ENCODE data around the gene PDE9A. TPM values are rescaled to one million over a fixed set of nuclear protein-coding genes. Genes with fewer than 3 reads are reported as not detected.

The PDE9A gene
- total RNA-seq, 4 donors from 2014 or later, result 6.9 to 13.0 (median 11.1) TPM

- no peaks in the 10 kb centered on the region for H3K27me3 ChIP-seq
- H3K36me3 ChIP-seq, result no peaks in the 10 kb centered on the region
- no peak for TF ChIP-seq CTCF (IDR thresholded peaks at IDR 0.05)
- TF ChIP-seq POLR2A (IDR thresholded peaks at IDR 0.05), result no peak
- H3K9me3 ChIP-seq, result no peaks in the 10 kb centered on the region
- no peak overlapping the region for H3K27ac ChIP-seq
- no peak for DNase-seq
- WGBS, 2 donors, result 64 to 71% methylated on average over 2 to 4 of the region's 10 CpGs
- H3K4me1 ChIP-seq, result no peaks in the 10 kb centered on the region
- intact Hi-C loops (cut with DNase I), result no loop called here
- no peak overlapping the region for H3K4me3 ChIP-seq (replicated peaks in 1 of 3)
Measured at GRCh38 chr21:42747276-42747701, 93.9 kb downstream of the PDE9A start.

GRCh38 chr21:42747746-42748351, 94.4 kb downstream of the PDE9A start:
- no peak for TF ChIP-seq CTCF (IDR thresholded peaks at IDR 0.05)
- TF ChIP-seq POLR2A (IDR thresholded peaks at IDR 0.05), result no peak
- H3K27ac ChIP-seq, result no peak overlapping the region
- no peaks in the 10 kb centered on the region for H3K9me3 ChIP-seq
- no peaks in the 10 kb centered on the region for H3K4me1 ChIP-seq
- no peaks in the 10 kb centered on the region for H3K27me3 ChIP-seq
- no peak overlapping the region for H3K4me3 ChIP-seq (replicated peaks in 1 of 3)
- DNase-seq, result no peak
- WGBS, 2 donors, result 90 to 91% methylated on average over 15 of the region's 15 CpGs
- H3K36me3 ChIP-seq, result no peaks in the 10 kb centered on the region
- intact Hi-C loops (cut with DNase I), result no loop called here

- H3K4me3 ChIP-seq (replicated peaks in 1 of 3), result no peak overlapping the region
- no peaks in the 10 kb centered on the region for H3K4me1 ChIP-seq
- no peak overlapping the region for H3K27ac ChIP-seq
- H3K27me3 ChIP-seq, result no peaks in the 10 kb centered on the region
- TF ChIP-seq POLR2A (IDR thresholded peaks at IDR 0.05) (no peak), CTCF (IDR thresholded peaks at IDR 0.05) (no peak)
- intact Hi-C loops (cut with DNase I), result no loop called here
- no peak for DNase-seq
- H3K9me3 ChIP-seq, result no peaks in the 10 kb centered on the region
- H3K36me3 ChIP-seq, result no peaks in the 10 kb centered on the region
- WGBS, 2 donors, result 79 to 83% methylated on average over 13 of the region's 13 CpGs
Measured at GRCh38 chr21:42748620-42749176, 95.3 kb downstream of the PDE9A start.

GRCh38 chr21:42750737-42751530, 97.5 kb downstream of the PDE9A start:
- DNase-seq, result no peak
- Histone ChIP-seq H3K4me1 (no peaks in the 10 kb centered on the region), H3K27me3 (no peaks in the 10 kb centered on the region), H3K9me3 (no peaks in the 10 kb centered on the region), H3K27ac (no peak overlapping the region), H3K4me3 (replicated peaks in 1 of 3) (no peak overlapping the region), H3K36me3 (no peaks in the 10 kb centered on the region)
- 82 to 88% methylated on average over 23 of the region's 23 CpGs for WGBS, 2 donors
- TF ChIP-seq POLR2A (IDR thresholded peaks at IDR 0.05) (no peak), CTCF (IDR thresholded peaks at IDR 0.05) (no peak)
- intact Hi-C loops (cut with DNase I), result no loop called here

- WGBS, 2 donors, result 95 to 97% methylated on average over 9 of the region's 9 CpGs
- H3K36me3 ChIP-seq, result no peaks in the 10 kb centered on the region
- intact Hi-C loops (cut with DNase I), result no loop called here
Measured at GRCh38 chr21:42751866-42752265, 98.4 kb downstream of the PDE9A start.

More at GRCh38 chr21:42751866-42752265, 98.4 kb downstream of the PDE9A start:
- DNase-seq, result no peak
- no peaks in the 10 kb centered on the region for H3K4me1 ChIP-seq
- TF ChIP-seq POLR2A (IDR thresholded peaks at IDR 0.05) (no peak), CTCF (IDR thresholded peaks at IDR 0.05) (no peak)
- no peak overlapping the region for H3K4me3 ChIP-seq (replicated peaks in 1 of 3)
- H3K9me3 ChIP-seq, result no peaks in the 10 kb centered on the region
- no peaks in the 10 kb centered on the region for H3K27me3 ChIP-seq
- H3K27ac ChIP-seq, result no peak overlapping the region
